Esophagus muscularis mucosa (tissue), 4 donors: ENCODE measurements around the gene PLCXD3.

Source experiments
- CTCF ChIP-seq, 3 experiments: fragments of 200-600 bp in 2 of 3; fragments of 450-650 bp in 1 of 3; sonication (generic) in 2 of 3; IDR thresholded peaks; one replicate each; pipeline ENCODE4 v1.5.1; 2017 to 2019; ENCODE audit warnings: antibody characterized with exemption in 3 of 3, mild to moderate bottlenecking in 2 of 3, moderate library complexity in 1 of 3
- EP300 ChIP-seq: sonication (generic); formaldehyde crosslinking; IDR thresholded peaks from one replicate; pipeline ENCODE4 v1.6.1; 2017; ENCODE audit warnings: antibody characterized with exemption
- POLR2A ChIP-seq: fragments of 450-650 bp; IDR thresholded peaks from one replicate; pipeline ENCODE4 v1.6.1; 2017; ENCODE audit warnings: antibody characterized with exemption, moderate library complexity, mild to moderate bottlenecking, low read depth
- POLR2AphosphoS5 ChIP-seq, 2 donors: sonication (generic); formaldehyde crosslinking; IDR thresholded peaks; one replicate each; pipeline ENCODE4 v1.6.1; 2017; ENCODE audit warnings: antibody characterized with exemption in 2 of 2

DNA sequence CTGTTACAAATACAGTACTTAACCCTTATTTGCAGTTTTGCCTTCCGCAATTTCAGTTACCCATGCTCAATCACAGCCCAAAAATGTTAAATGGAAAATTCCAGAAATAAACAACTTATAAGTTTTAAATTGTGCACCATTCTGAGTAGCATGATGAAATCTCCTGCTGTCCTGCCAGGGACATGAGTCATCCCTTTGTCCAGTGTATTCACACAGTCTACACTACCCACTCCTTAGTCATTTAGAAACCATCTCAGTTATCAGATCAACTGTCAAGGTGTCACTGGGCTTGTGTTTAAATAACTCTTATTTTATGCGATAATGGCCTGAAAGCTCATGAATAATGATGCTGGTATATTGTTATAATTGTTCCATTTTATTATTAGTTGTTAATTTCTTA is 95.8 kb downstream of the PLCXD3 start:
- TF ChIP-seq CTCF (IDR thresholded peaks at IDR 0.05), result no peak
- TF ChIP-seq EP300, result no peak
- no peak for TF ChIP-seq POLR2A
- TF ChIP-seq POLR2AphosphoS5 (IDR thresholded peaks at IDR 0.05), result no peak
